Activated CD4-positive, CD25-positive, alpha-beta regulatory T cell treated with anti-CD3 and anti-CD28 coated beads, Interleukin-2, amount 50 U/mL, for 24 hours (primary cell): ENCODE measurements around the gene COL5A1.

Experiments used
- ATAC-seq, 2 donors: fragments of 150-1000 bp; cut with Tn5 transposase; one replicate each; pipeline ENCODE4 v1.10.0; 2021; ENCODE audit warnings: mild to moderate bottlenecking in 1 of 2, moderate library complexity in 1 of 2

COL5A1 gene

DNA sequence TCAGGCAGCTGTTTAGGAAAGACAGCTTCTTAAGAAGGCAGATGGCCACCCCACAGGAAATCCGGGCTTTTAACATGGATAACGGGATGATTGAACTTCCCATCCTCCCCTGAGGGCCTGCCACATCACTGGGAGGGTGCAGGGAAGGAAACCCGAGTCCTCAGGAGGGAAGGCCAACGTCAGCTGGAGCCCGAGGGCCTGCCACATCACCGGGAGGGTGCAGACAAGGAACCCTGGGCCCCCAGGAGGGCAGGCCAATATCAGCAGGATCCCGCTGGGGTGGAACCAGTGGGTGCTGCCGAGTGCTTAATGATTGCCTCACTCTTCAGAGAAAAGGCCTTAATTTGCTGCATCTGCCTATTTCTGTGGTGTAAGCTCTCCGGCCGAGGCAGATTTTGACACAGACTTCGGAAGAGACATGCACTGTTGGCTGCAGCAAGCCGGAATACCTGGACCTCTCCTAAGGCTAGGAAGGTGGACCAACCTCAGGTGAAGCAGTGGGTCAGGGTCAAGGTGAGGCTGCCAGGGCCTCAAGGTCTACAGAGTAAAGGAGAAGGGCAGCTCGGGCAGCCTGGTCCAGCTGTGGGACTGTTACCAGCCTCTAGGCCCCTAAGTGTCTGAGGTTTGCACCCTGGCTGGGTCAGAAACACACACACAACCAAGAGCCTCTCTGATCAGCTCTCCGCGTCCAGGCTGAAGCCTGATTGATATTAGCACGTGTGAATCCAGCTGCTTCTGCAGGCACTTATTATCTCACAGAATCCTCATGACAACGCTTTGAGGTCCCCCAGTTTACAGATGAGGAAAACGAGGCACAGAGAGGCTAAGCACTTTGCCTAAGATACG is 14.8 kb upstream of the COL5A1 start:
- no peak for ATAC-seq

DNA sequence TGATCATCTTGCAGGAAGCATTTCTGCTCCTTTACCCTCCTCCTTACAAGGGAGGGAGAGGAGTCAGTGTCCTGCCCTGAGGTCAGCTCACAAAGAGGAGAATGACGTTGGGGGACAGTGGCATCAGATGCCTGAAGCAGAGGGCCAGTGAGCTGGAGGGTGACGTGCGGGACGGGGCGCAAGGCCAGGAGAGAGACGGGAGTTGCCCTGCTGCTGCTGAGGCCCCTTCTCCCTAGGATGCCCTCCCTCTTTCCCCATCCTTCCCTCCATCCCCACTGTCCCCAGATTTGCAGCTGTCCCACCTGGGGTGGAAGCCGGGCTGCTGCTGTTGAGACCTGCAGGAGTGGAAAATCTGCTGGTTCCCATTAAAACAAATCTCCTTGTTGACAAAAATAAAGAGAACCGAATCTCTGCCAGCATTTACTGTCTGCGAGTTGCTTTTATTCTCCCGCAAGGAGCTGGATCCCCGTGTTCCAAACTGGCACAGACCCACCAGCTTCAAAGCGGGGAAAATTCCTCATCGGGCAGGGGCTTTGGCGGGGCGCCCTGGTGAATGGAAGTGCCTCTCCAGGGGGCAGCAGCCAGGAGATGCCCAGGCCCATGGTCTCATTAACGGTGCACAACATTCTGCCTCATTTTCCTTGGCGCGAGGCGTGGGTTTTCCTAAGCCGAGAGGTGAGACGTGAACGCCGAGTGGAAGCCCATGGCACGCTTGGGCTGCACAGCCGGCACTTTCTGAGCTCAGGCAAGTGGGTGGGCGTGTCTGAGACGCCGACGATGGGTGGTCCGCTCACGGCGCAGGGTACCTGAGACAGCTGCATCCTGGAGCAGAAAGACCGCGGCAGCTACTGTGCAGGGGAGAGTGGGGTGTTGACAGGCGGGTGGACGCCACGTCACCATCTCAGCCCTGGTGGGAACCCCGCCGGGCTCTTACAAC is 13.9 kb upstream of the COL5A1 start:
- ATAC-seq = no peak

DNA sequence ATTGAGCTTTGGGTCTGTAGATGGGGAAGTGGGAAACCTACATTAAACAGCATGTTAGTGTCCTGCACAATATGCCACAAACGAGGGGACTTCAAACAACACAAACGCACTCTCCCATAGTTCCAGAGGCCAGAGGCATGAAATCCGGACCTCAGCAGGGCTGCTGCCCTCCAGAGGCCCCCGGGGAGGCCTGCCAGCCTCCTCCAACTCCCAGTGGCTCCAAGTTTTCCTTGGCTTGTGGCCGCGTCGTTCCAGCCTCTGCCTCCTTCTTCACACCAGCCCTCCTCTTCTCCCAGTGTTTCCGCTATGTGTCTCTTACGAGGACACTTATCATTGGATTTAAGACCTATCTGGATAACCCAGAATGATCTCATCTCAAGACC is 13.3 kb upstream of the COL5A1 start:
- no peak for ATAC-seq

DNA sequence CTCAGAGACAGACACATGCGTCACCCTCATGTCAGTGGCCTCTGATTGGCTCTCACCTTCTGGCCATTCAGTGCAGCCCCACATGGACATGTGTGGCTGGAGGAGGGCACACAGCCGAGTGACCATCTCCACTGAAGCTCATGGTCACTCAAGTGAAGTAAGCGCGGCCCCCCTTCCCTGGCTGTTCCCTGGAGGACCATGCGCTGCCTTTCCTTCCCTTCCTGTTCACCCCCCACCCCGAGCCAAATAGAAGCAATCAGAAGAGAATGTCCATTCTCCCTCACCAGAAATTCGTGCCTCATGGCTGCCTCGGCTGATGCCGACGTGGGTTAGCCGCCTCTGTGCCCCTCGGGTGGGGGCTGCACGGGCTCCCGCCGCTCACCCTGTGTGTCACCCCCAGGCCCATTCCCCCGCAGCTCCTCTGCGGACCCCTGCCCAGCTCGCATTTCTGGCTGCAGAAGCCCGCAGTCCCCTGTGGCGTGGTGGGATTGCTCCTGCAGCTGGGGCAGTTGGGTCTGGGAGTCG is 12.5 kb upstream of the COL5A1 start:
- ATAC-seq = no peak

DNA sequence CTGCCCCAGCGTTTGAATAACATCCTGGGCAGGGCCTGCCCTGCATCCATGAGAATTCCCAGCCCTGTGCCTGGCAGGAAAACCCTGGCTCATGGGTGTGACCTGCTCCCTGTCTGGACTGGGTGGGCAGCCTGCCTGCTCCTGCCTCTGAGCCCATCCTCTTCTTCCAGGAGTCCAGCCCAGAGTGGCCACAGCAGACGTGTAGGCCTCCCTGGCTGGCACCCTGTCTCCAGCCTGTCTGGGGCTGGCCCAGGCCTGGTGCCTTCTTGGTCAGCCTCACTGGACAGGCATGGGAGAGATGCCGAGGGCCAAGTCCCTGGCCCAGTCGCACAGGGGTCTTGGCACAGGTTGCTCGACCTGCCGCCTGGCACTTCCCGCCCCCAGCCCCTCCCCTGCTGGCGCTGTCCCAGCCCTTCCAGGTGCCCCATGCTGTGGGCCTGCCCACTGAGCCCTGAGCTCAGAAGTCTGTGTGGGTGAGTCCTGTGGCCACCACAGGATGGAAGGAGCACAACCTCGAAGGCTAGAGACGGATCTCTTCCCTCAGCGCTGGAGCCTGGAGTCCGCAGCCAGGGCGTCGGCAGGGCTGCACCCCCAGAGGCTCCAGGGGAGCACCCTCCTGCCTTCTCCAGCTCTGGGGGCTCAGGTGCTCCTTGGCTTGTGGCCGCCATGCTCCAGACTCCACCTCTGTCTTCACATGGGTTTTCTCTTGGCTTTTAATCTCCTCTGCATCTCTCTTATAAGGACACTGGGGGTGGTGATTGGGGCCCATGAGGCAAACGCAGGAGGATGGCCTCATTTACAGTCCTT is 11.8 kb upstream of the COL5A1 start:
- ATAC-seq = no peak

DNA sequence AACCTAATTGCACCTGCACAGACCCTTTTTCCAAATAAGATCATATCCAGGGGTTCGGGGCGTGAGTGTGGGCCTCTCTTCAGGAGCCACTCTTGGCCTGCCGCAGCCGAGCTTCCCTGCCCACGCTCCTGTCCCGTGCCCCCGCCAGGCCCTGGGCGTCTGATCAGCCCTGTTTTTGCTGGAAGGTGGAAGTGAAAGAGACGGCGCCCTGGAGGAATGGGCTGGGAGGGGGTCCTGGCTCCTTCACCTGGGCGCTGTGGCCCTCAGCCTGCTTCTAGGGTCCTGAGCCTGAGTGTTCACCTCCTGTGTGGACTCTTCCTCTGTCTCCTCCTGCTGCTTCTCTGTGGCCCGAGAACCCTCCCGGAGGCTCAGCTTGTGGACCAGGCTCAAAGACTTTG is 11.2 kb upstream of the COL5A1 start:
- ATAC-seq = no peak

DNA sequence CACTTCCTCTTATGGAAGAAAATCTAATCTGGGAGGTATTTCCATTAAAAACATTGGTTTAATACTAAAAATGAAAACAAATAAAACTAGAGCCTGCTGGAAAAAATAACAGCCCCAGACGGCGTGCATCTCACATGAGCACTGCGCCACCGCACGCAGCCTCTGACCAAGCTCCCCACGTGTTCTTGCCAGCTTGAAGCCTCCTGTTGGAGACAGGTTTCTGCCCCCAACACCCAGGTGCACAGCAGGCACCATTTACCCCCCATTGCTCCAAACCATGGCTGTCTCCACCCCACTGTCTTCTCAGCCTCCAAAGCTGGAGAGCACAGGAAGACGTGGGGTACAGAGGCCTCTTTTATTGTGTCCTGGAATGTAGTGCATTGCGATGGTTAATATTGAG is 10.7 kb upstream of the COL5A1 start:
- ATAC-seq = no peak

DNA sequence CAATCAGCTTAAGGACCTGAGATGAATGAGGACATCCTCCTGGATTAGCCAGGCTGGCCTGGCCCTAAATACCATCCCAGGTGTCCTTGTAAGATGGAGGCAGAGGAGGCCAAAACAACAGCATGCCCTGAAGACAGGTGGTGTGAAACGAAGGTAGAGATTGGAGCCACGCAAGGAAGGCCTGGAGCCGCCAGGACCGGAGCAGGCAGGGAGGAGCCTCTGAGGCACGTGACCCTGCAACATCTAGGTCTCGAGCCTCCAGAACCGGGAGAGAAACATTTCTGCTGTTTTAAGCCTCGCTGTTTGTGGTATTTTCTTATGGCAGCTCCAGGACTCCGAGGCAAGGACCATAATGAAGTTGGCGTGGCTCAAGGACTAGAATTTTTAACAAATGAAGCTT is 9.7 kb upstream of the COL5A1 start:
- no peak for ATAC-seq

DNA sequence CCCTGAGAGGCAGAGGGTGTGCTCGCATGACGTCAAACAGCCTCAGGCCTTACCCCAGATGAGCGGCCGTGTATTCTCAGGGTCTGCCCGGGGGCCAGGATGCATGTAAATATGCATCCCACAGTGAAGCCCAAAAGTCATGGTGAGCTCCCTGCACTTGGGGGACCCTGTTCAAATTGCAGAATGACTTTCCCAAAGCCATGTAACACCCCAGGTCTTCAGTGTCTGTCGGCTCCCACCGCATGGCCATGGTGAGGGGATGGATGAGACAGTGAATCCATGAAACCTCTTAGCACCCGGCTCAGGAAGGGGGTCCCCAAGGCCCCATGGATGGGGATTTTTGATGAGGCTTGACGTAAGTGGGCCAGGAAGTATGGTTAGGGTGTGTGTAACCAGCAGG is 9.3 kb upstream of the COL5A1 start:
- ATAC-seq = no peak

DNA sequence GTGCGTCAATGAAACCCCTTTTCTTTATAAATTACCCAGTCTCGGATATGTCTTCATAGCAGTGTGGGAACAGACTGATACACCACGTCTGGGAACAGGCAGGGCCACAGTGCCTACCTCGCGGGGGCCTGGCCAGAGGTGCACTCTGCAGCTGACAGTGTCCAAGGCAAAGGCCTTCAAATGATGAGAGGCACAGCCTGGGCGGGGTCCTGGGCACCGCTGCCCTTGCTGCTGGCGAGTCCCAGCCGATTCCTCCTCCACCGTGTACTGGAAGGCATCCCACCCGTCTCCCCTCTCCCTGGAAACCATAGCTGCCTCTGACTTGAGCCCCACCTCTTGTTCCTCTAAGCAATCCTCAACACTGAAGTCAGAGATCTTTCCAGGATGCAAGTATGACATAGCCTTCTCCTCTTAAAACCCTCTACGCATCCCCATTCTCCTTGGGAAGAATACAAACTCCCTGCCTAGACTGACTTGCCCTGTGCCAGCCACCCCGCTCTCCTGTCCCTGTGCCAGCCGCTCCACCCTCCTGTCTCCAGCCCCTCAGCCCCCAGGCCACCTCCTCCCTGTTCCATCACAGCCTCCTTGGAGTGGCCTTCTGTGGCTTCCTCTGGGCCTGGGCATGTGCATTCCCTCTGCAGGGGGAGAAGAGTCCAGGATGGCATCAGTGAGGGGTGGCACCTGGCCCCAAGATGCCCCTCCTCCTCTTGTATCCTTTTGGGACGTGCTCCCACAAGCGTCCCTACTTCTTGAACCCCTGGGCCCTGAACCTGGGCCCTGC is 8.1 kb upstream of the COL5A1 start:
- ATAC-seq = no peak

DNA sequence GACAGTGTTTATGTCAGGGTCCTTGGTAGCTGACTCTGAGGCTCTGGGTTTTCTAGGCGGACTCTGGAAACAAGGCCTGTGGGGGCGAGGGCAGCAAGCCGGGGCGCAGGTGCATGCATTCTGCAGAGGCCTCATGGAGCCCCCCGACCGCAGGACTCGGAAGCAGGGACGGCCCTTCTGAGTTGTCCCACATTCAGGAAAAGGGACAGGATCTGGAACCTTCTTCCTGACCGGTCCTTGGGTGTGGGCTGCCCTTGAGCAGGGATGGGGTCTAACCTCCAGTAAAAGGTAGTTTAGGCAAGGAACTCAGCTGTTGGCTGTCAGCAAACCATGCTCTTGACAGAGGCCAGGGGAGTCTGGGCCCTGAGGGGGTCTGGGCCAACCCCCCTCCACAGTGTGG is 7.4 kb upstream of the COL5A1 start:
- ATAC-seq = no peak

DNA sequence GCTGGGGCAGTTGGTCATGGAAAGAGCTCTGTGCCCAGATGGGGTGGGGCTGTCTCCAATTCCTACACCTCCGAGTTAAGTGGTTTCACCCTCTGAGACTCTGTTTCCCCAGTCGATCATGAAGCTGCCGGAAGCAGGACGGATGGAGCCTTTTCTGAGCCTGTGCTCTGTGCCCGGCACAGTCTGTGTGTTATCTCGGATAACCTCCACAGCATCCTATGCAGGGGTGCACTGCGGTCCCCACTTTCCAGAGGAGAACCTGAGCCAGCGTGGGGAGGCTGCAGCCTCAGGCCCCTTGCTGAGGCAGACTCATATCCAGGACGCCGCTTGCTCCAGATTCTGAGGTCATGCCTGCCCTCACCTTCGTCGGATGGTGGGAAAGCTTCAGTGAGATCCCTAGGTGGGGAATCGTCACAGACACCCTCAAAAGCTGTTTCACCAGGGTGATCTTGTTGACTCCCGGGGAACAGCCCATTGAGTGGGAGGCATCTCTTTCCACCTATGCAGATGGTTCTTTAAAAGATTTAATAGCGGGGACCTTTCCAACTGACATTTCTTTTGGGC is 6.9 kb upstream of the COL5A1 start:
- ATAC-seq = no peak

DNA sequence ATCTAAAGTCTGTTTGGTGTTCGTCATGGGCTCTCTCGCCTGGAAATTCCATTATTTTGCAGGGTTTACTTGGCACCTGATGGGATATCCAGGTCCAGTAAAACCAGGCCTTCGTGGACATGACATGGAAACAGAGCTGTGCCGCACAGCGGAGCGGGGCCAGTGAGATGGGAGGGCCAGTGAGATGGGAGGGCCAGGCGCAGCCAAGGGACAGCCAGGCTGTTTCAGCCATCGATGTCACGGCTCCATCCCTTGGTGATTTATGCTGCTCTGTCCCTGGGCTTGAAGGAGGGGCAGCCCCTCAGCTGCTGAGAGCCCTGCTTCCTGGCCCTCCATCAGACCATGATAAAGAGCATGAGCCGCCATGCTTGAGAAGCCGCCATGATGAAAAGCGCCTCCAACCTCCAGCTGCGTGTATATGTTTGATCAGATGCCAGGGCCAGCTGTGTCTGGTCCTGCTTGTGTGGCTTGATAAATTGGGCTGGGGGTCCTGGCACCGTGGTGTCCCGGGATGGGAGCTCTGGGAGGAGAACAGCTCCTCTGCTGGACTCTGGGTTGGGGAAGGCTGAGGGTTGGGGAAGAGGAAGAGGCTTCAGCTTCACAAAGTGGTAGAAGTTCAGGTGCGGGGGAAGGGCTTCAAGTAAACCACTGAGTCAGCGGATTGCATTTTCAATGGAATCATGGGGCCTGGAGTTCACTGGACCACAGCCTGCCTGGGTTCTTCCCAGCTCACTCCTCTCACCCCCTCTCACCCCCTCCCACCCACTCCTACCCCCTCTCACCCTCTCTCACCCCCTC is 6.1 kb upstream of the COL5A1 start:
- no peak for ATAC-seq

DNA sequence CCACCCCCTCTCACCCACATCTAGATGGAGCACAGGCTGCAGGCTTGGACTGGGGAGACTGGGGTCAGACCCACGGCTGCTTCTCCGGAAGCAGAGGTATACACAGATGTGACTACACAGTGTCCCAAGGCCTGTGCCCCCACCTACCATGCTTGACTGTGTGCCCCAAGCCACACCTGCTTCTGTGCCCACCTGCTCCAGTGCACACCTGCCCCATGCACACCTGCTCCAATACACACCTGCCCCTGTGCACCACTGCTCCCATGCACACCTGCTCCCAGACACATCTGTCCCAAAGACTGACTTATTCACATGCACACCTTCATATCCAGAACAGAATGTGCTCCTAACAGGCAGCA is 5.5 kb upstream of the COL5A1 start:
- ATAC-seq = no peak

DNA sequence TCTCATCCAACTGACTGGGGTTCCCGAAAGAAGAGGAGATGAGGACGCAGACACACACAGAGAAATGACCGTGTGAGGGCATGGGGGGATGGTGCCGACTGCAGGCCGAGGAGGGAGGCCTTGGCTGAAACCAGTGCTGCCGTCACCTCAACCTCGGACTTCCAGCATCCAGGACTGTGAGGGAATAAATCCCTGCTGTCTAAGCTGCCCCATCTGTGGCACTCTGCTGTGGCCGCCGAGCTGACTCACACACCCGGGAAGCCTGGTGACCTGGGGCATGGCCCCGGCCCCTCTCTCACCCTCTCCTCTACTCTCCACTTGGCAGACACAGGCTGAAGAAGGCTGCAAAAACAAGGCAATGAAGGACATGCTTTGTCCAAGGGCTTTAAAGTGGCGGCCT is 4.4 kb upstream of the COL5A1 start:
- ATAC-seq = no peak

DNA sequence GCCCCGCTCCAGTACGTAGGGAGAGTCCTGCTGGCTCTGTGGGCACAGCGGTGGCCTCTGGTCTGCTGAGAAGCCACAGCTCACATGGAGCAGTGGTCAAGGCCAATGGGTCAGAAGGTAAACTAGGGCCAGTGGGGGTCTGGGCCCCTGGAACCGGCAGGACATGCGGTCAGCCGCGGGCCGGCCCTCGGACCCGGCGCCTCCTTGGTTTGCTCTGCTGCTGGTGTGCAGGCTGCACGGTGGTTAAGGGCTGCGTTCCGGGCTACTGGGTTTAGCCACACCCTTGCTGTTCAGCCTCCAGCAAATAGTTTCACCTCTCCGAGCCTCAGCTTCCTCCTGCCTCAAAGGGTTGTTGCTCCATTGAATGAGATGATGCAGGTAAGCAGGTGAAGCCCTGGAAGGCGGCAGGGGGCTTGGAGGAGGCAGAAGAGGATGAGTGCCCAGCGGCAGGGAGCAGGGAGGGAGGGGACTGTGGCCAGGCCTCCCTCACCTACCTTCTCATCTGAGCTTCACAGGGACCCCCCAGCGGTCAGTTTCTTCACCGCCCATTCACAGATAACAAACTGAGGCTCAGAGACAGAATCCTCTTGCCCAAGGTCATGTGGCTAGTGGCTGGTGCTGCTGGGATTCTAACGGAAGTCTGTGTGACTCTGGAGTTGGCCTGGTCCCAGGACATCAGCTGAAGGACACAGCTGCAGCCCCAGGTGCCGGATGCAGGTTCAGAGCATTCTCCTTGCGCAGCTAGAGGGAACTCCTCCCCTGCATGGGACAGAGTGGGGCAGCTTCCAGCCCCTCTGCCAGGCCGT is 3.7 kb upstream of the COL5A1 start:
- ATAC-seq = no peak

DNA sequence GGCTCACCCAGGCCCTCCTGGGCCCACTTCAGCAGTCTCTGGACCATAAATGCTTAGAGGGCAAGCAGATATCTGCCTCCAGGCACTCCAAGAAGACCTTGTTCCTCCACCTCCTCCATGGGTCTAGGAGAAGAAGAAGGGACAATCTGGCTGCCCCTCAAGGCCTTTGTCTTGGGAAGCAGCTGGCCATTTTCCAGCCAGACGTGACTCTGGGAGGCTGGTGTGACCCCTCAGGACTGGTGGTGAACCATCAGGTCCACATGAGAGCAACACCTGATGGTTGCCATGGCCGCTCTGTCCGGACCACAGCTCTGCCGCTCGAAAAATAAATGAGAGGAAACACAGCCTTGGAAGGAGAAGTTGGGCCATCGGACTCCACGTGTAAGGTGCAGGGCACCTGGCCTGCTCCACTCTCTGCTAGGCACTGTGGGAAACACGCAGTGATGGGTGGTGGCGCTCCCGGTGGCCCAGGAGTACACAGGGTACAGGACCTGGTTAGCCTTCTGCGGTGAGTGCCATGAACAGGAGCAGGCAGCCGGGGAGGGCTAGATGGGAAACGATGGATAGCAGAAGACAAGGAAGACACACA is 3.0 kb upstream of the COL5A1 start:
- ATAC-seq = no peak

DNA sequence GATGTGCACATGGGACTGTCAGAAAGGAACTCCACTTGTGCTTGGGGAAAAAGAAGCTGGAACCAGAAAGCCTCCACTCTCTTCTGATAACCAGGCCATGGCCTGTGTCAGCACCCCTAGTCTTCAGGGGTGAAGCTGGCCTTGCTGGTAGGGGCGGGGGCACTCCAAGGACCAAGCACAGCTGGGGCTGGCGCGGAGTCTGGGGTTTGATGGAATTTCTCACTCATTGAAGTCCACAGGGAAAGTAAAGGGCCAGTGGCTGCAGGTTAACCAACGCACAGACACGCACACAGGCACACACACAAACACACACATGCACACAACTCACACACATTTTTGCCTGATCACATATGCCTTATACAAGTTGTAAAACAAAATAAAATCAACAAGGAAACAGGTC is 1.6 kb upstream of the COL5A1 start:
- no peak for ATAC-seq

DNA sequence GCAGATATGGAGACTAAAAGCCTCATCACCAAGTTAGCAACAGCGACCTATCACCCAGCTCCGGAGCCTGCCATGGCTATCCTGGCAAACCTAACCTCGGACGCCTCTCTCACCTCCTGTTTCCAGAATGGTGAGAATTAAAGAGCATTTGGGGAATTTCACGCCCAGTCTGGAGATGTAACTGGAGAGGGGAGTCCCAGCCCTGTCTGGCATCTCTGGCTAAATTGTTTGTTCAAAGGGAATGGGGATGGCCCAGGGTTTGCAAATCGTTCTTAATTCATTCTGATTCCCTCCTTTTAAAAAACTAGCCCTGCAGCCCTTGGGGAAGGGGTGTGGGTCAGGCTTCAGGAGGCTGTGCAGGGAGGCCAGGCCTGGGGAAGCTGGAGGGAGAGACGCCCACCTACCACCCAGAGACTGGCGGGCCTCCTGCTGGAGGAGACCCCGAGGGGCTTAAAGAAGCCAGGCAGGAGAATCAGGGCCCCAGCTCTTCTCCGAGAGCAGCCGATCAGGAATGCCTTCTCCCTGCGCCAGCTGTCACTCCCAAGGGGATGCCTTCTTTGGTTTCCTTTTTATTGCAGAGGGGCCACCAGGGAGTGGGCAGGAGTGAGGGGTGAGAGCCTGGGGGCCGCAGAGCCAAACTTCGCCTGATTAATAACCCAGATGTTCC is 964 bp upstream of the COL5A1 start:
- ATAC-seq = no peak
